Measurements from ENCODE around the gene RNF186.
"Not testable (repeated sequence)": the region's sequence is repeated elsewhere in the genome, so short reads cannot be mapped to it uniquely, and the experiment has no call there.

RNF186 gene

DNA sequence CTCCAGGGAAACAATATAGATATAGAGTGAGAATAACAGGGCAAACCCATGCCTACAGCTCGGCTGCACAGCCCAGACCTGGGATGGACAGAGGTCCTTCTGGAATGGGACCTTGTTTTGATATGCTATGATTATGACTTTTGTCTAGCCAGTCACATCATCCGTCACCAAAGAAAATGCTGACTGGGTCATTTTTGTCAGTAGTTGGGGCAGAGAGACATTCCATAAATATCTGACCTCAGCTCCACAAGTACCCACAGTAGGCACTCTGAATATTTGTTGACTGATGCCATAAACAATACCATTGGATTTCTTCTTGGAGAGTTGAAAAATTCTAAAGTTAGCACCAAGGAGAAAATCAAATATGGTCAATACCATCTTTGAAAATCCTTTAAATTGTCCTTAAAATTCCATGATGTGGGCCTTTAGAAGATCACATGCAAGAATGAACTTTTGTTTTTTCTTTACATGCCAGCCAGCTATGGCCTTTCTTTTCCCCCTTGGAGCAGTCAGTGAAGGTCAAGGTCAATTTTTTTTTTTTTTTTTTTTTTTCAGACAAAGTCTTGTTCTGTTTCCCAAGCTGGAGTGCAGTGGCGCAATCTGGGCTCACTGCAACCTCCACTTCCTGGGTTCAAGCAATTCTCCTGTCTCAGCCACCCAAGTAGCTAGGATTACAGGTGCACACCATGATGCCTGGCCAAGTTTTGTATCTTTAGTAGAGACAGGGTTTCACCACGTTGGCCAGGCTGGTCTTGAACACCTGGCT lies 22.7 kb downstream of the RNF186 start:
- no peak for DNase-seq

- DNase-seq = not testable (repeated sequence)
These were observed 24.8 kb downstream of the RNF186 start for GRCh38 chr1:19790061-19790975.

DNA sequence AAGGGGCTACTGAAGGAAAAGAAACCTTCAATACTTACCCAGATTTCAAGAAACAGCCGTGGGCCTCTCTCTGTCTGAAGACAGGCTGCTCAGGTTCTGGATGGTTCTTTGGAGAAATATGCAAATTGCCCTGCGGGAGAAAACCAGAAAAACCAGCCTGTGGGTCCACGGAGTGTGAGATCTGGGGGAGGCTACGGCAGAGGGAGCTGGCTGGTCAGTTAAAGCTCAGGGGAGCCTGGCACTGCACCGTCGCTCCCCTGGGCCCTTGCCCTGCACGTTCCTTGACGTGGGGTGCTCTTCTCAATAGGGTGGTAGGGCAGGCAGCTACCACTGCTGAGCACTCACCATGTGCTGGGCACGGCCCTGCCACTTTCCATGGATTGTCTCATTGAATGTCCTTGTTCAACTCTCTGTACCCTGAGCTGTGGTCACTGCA lies 28.1 kb downstream of the RNF186 start:
- no peak for DNase-seq

GRCh38 chr1:19785660-19786059 lies 29.4 kb downstream of the RNF186 start:
- no peak for DNase-seq

- no peak for DNase-seq
These were observed 34.7 kb downstream of the RNF186 start for GRCh38 chr1:19780267-19780877.

- DNase-seq = no peak
These were observed 38.1 kb downstream of the RNF186 start for GRCh38 chr1:19776933-19777332.

- DNase-seq = no peak
These were observed 38.8 kb downstream of the RNF186 start for GRCh38 chr1:19776287-19776686.

DNA sequence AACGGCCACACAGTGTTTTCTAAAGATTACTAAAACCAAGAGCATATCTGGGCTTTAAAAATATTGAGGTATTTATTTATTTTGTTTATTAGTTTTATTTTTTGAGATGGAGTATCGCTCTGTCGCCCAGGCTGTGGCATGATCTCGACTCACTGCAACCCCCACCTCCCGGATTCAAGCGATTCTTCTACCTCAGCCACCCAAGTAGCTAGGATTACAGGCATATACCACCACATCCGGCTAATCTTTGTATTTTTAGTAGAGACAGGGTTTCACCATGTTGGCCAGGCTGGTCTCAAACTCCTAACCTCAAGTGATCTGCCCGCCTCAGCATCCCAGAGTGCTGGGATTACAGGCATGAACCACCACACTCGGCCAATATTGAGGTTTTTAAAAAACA lies 39.3 kb downstream of the RNF186 start:
- no peak for DNase-seq

- no peak for DNase-seq
These were observed 39.8 kb downstream of the RNF186 start for GRCh38 chr1:19775317-19775716.

DNA sequence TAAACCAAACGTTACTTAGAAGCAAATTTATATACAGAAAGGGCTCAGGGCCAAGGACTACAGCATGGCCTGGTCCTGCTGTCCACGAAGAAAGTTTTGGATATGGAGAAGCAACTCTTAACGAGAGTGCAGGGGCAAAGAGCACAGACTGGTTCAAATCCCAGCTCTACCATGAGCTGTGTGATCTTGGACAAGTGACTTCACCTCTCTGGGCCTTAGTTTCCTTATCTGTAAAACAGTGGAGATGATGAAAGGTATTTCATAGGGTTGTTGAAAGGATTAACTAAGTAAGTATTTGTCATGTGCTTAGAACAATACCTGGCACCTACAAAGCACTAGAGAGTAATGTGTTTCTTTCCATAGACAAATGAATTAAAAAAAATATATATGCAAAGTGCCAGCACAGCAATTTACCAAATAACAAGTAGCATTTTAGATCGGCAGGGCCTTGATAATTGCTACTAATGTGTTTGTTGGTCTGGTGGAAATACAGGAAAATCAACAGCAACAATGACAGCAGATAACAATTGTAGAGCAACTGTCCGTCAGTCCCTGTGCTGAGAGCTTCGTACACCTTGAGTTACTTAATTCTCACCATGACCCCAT lies 40.8 kb downstream of the RNF186 start:
- no peak for DNase-seq

DNA sequence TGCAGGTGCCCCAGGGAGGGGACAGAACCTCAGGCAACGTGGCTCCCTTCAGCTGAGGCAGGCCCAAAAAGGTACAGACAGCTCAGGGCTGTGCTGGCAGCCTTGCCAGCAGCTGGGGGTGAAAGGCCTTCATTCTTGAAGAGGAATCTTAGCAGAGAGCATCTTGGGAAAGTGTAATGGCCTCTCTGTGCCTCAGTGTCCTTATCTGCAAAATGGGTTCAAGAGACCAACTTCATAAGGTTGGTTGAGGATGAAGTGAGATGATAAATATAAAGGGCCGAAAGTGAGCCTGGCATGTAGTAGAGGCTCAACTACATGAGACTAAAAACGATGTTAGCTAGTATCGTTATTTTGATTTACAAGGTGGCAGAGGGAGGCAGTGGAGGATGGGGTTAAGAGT lies 41.6 kb downstream of the RNF186 start:
- no peak for DNase-seq

DNA sequence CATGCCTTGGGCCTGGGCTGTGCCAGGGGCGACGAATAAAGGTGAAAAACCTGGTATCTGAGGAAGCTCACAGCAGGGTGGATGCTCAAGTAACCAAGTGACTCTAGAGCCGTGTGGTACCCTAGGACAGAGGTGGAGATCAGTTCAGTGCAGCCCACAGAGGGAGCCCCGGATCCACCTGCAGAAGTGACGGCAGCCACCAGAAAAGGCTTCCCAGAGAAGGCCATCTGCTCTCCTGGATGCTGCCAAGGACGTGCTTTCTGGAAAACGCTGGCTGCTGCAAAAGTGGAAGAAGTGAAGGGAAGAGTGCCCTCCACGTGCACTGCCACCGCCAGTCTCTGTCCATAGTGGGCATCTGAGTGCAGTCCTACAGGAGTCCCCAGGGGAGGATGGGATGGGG lies 43.0 kb downstream of the RNF186 start:
- no peak for DNase-seq

- no peak for DNase-seq
These were observed 43.7 kb downstream of the RNF186 start for GRCh38 chr1:19771350-19771749.

DNA sequence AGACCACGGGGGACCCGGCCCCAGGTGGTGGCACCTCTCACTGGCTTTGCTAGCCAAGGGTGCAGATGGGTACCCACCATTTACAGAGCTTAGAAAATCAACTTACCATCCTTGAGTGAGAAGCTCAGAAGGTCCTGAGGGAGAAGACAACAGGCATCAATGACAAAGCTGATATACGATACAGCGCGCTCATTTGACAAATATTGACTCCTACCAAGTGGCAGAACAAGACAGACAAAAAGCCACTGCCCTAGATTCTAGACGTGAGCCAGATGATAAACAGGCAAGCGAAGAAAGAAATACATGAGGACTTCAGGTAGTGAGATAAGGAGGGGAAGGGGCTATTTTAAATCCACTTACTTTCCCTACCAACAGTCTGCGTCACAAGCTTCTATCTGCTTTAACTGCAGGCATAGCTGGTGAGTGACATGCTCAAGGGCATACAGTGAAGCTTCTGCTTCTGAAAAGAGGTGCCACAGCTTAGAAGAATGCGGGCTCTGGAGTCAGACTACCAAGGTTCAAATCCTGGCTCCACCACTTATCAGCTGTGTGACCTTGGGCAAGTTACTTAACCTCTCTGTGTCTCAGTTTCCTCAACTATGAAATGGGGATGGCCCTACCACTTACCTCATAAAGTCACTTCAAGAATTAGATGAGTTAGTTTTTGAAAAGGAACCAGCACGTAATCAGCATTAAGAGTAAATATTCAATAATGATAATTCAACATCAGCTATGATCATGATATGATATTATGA lies 44.5 kb downstream of the RNF186 start:
- DNase-seq = no peak

DNA sequence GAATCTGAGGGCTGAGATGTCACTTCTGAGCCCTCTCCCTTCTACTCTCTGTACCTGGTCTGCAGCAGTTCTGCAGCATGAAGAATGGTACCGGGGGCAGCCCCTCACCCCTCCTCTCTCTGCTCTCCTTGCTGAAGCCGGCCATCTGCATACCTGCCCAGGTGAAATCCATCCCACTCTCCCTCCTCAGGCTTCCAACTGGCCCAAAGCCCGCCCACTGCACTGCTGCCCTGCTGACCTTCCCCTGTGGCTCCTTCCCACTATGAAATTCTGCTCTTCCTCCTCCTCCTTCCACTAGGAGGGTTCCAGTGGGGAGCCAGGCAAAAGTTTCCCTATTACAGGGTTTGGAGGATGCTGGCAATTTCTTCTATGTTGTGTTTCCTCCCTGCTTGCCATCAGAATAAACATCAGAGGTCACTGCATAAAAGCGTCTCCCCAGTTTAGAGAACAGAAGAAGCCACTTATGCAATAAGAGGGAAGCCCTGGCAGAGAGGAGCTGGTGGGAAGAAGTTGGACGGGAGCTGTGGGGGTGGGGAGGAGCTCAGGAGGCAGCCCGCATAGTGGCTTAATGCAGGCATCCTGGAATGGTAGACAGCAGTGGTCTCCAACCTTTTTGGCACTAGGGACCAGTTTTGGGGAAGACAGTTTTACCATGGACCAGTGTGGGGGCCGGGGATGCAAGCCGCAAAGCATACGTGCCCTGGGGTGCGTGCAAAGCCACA lies 45.7 kb downstream of the RNF186 start:
- DNase-seq = no peak

DNA sequence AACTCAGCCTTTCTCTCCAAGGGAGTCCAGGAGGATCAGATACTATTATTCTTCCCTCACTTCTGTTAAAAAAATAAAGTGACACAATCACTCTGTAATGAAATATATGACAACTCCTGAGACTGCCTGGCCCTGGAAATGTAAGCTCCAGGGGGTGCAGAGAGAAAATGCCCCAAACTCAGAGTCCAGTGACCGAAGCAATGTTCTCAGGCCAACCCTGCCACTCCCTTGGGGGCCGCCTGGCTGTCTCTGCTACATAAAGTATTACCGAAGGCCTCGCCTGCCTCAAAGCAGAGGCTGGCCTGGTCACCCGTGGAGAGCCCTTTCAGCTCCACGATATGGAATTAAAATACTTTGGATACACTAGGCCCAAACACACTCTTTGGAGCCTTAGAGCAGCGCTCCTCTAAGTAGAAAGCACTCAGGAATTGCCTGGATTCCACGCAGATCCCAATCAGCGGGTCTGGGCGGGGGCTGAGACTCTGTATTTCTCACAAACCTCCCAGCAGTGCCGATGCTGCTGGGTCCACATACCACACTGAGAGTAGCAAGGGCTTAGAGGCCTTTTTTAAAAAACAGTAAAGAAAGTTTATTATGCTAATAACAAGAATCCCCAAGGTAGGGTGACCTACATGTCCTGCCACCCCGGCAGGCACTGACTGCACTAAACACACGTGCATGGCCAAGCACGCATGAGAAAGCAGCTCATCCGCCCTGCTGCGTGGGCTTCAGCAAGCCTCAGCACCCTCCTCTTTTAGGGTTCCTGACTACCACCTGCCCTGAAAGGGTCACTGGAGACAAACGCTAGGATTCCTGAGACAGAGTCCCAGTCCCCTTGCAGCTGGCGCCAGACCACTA lies 46.5 kb downstream of the RNF186 start:
- no peak for DNase-seq

- peak; percentile 66 for DNase-seq
These were observed 49.5 kb downstream of the RNF186 start for GRCh38 chr1:19765623-19766022.

GRCh38 chr1:19764848-19765247 lies 50.2 kb downstream of the RNF186 start:
- DNase-seq = peak; percentile 40

All from stimulated activated CD4-positive, alpha-beta T cell treated with anti-CD3 and anti-CD28 coated beads, Interleukin-1b, Interleukin-23, amount 100 ng/mL, for 48 hours (primary cell).